Liver (tissue), 9 donors: ENCODE measurements around the gene THAP9. TPM values are rescaled to one million over a fixed set of nuclear protein-coding genes. Genes with fewer than 3 reads are reported as not detected.

Experiments used
- DNase-seq: peaks from one replicate; pipeline ENCODE4 v3.0.0-alpha.2; 2017; ENCODE audit warnings: low spot score
- H3K27ac ChIP-seq, 2 donors: one replicate each; pipeline ENCODE4 v1.7.0; 2013; ENCODE audit warnings: inconsistent platforms in 2 of 2, low read length in 2 of 2, control low read depth in 1 of 2, low read depth in 1 of 2, mild to moderate bottlenecking in 1 of 2
- H3K27me3 ChIP-seq, 4 donors: one replicate each; pipeline versions ENCODE4 v1.6.1 to v1.7.0; 2013; ENCODE audit warnings: low read length in 3 of 4, inconsistent platforms in 1 of 4, mild to moderate bottlenecking in 1 of 4, moderate library complexity in 1 of 4; ENCODE audit not compliant: control insufficient read depth in 4 of 4, insufficient read depth in 4 of 4
- H3K36me3 ChIP-seq, 4 donors: one replicate each; pipeline versions ENCODE4 v1.6.1 to v1.7.0; 2013; ENCODE audit warnings: low read length in 3 of 4, mild to moderate bottlenecking in 3 of 4, low read depth in 1 of 4, moderate library complexity in 1 of 4; ENCODE audit not compliant: control insufficient read depth in 4 of 4, insufficient read depth in 3 of 4
- H3K4me1 ChIP-seq, 4 donors: one replicate each; pipeline versions ENCODE4 v1.6.1 to v1.7.0; 2013; ENCODE audit warnings: low read length in 3 of 4, mild to moderate bottlenecking in 3 of 4, moderate library complexity in 1 of 4; ENCODE audit not compliant: control insufficient read depth in 4 of 4, insufficient read depth in 4 of 4
- H3K4me3 ChIP-seq, 3 donors: one replicate each; pipeline versions ENCODE4 v1.6.1 to v1.7.0; 2013; ENCODE audit warnings: low read length in 3 of 3, control low read depth in 1 of 3, low read depth in 1 of 3, mild to moderate bottlenecking in 1 of 3
- H3K9ac ChIP-seq, 2 donors: one replicate each; pipeline ENCODE4 v1.7.0; 2013; ENCODE audit warnings: low read length in 2 of 2, mild to moderate bottlenecking in 2 of 2, moderate library complexity in 2 of 2, control low read depth in 1 of 2, low read depth in 1 of 2
- H3K9me3 ChIP-seq, 4 donors: one replicate each; pipeline versions ENCODE4 v1.6.1 to v1.7.0; 2013; ENCODE audit warnings: low read length in 3 of 4; ENCODE audit not compliant: control insufficient read depth in 4 of 4
- EGR1 ChIP-seq, 2 donors: IDR thresholded peaks; 2 replicates each; pipeline ENCODE4 v1.6.1; 2016 to 2018; ENCODE audit warnings: antibody characterized with exemption in 2 of 2, low read depth in 2 of 2
- FOXA1 ChIP-seq: IDR thresholded peaks from 2 replicates; pipeline ENCODE4 v1.6.1; 2016; ENCODE audit warnings: antibody characterized with exemption
- FOXA2 ChIP-seq: IDR thresholded peaks from 2 replicates; pipeline ENCODE4 v1.6.1; 2016; ENCODE audit warnings: antibody characterized with exemption
- GABPA ChIP-seq, 2 donors: IDR thresholded peaks in 1 of 2; conservative IDR thresholded peaks in 1 of 2; 2 replicates each; pipeline ENCODE4 v1.6.1; 2016; ENCODE audit warnings: antibody characterized with exemption in 2 of 2, mild to moderate bottlenecking in 1 of 2, moderate library complexity in 1 of 2
- HNF4A ChIP-seq, 2 donors: conservative IDR thresholded peaks; 2 replicates each; pipeline ENCODE4 v1.6.1; 2016; ENCODE audit warnings: antibody characterized with exemption in 2 of 2, mild to moderate bottlenecking in 2 of 2
- HNF4G ChIP-seq: IDR thresholded peaks from 2 replicates; pipeline ENCODE4 v1.6.1; 2016; ENCODE audit warnings: antibody characterized with exemption
- JUND ChIP-seq, 2 donors: IDR thresholded peaks; 2 replicates each; pipeline ENCODE4 v1.6.1; 2016; ENCODE audit warnings: antibody characterized with exemption in 2 of 2
- NR2F2 ChIP-seq: IDR thresholded peaks from 2 replicates; pipeline ENCODE4 v1.6.1; 2016; ENCODE audit warnings: antibody characterized with exemption
- RXRA ChIP-seq, 2 donors: IDR thresholded peaks; 2 replicates each; pipeline ENCODE4 v1.6.1; 2017 to 2018; ENCODE audit warnings: antibody characterized with exemption in 2 of 2, mild to moderate bottlenecking in 1 of 2
- SP1 ChIP-seq: IDR thresholded peaks from 2 replicates; pipeline ENCODE4 v1.6.1; 2018; ENCODE audit warnings: antibody characterized with exemption, mild to moderate bottlenecking
- YY1 ChIP-seq: IDR thresholded peaks from 2 replicates; pipeline ENCODE4 v1.6.1; 2016; ENCODE audit warnings: antibody characterized with exemption, mild to moderate bottlenecking
- polyA plus RNA-seq, 2 donors: library from polyadenylated mRNA; stranded (reverse) in 1 of 2; unstranded in 1 of 2; fragments of 200-250 nt in 1 of 2; fragments of >200 nt in 1 of 2; fragmentation: Nextera tagmentation in 1 of 2; extraction: Ambion mirVana in 1 of 2; gene quantifications; one replicate each; pipeline versions ENCODE4 v1.2.1 to v1.2.3, GENCODE V29; 2013 to 2015
- total RNA-seq, 2 donors: library from RNA; depleted of rRNA; stranded (reverse); fragments of >200 nt; gene quantifications; one replicate each; pipeline ENCODE4 v1.2.3, GENCODE V29; 2014
- TF ChIP-seq, protein P1 (sequence below): fragments of 150-350 bp; IDR thresholded peaks from 2 replicates; pipeline ENCODE4 v1.5.1; 2017; ENCODE audit warnings: improper control_type of control experiment, low read depth, low read length; ENCODE audit not compliant: missing input control
- TF ChIP-seq, protein P2 (sequence below): IDR thresholded peaks from 2 replicates; pipeline ENCODE4 v1.6.1; 2016; ENCODE audit warnings: antibody characterized with exemption
- TF ChIP-seq, protein P3 (sequence below): IDR thresholded peaks from 2 replicates; pipeline ENCODE4 v1.6.1; 2016; ENCODE audit warnings: antibody characterized with exemption
- TF ChIP-seq, protein P4 (sequence below): IDR thresholded peaks from 2 replicates; pipeline ENCODE4 v1.6.1; 2016; ENCODE audit warnings: antibody characterized with exemption
- TF ChIP-seq, protein P5 (sequence below): IDR thresholded peaks from 2 replicates; pipeline ENCODE4 v1.6.1; 2016; ENCODE audit warnings: antibody characterized with exemption, mild to moderate bottlenecking
- donor health status: healthy.
- donor health status: healthy.
- donor health status: healthy.
- donor health status: healthy.
- donor health status: healthy.

Gene THAP9
- total and polyA plus RNA-seq, 4 donors, result 1.1 to 5.9 (median 3.4) TPM

DNA sequence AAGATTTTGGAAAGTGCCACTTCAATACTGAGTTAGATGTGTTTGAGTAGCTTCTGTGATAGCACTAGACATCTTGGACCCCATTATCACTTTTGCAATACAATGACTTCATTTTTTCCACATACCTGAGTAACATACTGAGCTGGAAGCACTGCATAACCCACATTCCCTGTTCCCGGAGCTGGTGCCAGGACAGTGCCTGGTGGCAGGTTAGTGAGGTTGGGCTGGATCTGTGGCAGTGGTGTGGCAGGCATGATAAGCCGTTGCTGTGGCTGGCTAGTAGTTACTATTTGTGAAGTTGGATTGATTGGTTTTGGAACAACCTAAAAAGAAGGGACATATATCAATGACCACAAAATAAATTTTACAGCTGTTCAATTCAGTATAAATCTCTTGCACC lies 38.9 kb downstream of the THAP9 start (continued):
- TF ChIP-seq, protein P1, sequence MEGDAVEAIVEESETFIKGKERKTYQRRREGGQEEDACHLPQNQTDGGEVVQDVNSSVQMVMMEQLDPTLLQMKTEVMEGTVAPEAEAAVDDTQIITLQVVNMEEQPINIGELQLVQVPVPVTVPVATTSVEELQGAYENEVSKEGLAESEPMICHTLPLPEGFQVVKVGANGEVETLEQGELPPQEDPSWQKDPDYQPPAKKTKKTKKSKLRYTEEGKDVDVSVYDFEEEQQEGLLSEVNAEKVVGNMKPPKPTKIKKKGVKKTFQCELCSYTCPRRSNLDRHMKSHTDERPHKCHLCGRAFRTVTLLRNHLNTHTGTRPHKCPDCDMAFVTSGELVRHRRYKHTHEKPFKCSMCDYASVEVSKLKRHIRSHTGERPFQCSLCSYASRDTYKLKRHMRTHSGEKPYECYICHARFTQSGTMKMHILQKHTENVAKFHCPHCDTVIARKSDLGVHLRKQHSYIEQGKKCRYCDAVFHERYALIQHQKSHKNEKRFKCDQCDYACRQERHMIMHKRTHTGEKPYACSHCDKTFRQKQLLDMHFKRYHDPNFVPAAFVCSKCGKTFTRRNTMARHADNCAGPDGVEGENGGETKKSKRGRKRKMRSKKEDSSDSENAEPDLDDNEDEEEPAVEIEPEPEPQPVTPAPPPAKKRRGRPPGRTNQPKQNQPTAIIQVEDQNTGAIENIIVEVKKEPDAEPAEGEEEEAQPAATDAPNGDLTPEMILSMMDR, result no peak
- TF ChIP-seq YY1 (no peak), HNF4G (no peak), FOXA2 (no peak), GABPA (IDR thresholded peaks at IDR 0.05 in 1 of 2, conservative IDR thresholded peaks at IDR 0.05 in 1 of 2) (no peak)
- TF ChIP-seq, protein P2, sequence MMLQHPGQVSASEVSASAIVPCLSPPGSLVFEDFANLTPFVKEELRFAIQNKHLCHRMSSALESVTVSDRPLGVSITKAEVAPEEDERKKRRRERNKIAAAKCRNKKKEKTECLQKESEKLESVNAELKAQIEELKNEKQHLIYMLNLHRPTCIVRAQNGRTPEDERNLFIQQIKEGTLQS, result no peak

DNA sequence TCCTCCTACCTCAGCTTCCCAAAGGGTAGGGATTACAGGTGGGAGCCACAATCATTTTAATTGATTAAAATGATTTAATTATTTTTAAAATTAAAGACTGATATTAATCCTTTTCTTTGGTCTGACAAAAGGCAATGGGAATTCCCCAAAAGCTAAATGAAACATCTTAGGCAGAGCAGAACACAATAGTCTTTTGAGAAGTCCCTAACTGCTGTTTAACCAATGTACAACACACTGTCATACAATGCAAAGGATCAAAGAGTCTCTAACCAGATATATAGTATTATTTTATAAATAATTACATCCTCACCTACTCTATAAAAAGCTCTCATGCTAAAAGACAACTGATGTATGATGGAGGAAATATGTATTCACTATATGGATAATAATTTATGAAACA lies 47.0 kb downstream of the THAP9 start:
- Histone ChIP-seq H3K4me1 (no peaks in the 10 kb centered on the region), H3K36me3 (peaks cover 0 to 3% (median under 1%) of the 10 kb centered on the region in 4 donors), H3K27me3 (no peaks in the 10 kb centered on the region), H3K27ac (no peak overlapping the region), H3K9me3 (no peaks in the 10 kb centered on the region), H3K4me3 (no peak overlapping the region), H3K9ac (no peak overlapping the region)
- DNase-seq, result no peak
- TF ChIP-seq RXRA (IDR thresholded peaks at IDR 0.05) (no peak), EGR1 (IDR thresholded peaks at IDR 0.05; ENCODE audit: low read depth in 2 of 2) (no peak), NR2F2 (no peak), SP1 (no peak), YY1 (no peak), HNF4A (conservative IDR thresholded peaks at IDR 0.05) (no peak), GABPA (IDR thresholded peaks at IDR 0.05 in 1 of 2, conservative IDR thresholded peaks at IDR 0.05 in 1 of 2) (no peak), FOXA2 (no peak), FOXA1 (no peak), JUND (IDR thresholded peaks at IDR 0.05) (no peak)
- TF ChIP-seq, protein P3, sequence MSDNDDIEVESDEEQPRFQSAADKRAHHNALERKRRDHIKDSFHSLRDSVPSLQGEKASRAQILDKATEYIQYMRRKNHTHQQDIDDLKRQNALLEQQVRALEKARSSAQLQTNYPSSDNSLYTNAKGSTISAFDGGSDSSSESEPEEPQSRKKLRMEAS, result no peak
- TF ChIP-seq, protein P4, sequence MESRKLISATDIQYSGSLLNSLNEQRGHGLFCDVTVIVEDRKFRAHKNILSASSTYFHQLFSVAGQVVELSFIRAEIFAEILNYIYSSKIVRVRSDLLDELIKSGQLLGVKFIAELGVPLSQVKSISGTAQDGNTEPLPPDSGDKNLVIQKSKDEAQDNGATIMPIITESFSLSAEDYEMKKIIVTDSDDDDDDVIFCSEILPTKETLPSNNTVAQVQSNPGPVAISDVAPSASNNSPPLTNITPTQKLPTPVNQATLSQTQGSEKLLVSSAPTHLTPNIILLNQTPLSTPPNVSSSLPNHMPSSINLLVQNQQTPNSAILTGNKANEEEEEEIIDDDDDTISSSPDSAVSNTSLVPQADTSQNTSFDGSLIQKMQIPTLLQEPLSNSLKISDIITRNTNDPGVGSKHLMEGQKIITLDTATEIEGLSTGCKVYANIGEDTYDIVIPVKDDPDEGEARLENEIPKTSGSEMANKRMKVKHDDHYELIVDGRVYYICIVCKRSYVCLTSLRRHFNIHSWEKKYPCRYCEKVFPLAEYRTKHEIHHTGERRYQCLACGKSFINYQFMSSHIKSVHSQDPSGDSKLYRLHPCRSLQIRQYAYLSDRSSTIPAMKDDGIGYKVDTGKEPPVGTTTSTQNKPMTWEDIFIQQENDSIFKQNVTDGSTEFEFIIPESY, result no peak
- TF ChIP-seq, protein P1, result no peak
- TF ChIP-seq, protein P5, sequence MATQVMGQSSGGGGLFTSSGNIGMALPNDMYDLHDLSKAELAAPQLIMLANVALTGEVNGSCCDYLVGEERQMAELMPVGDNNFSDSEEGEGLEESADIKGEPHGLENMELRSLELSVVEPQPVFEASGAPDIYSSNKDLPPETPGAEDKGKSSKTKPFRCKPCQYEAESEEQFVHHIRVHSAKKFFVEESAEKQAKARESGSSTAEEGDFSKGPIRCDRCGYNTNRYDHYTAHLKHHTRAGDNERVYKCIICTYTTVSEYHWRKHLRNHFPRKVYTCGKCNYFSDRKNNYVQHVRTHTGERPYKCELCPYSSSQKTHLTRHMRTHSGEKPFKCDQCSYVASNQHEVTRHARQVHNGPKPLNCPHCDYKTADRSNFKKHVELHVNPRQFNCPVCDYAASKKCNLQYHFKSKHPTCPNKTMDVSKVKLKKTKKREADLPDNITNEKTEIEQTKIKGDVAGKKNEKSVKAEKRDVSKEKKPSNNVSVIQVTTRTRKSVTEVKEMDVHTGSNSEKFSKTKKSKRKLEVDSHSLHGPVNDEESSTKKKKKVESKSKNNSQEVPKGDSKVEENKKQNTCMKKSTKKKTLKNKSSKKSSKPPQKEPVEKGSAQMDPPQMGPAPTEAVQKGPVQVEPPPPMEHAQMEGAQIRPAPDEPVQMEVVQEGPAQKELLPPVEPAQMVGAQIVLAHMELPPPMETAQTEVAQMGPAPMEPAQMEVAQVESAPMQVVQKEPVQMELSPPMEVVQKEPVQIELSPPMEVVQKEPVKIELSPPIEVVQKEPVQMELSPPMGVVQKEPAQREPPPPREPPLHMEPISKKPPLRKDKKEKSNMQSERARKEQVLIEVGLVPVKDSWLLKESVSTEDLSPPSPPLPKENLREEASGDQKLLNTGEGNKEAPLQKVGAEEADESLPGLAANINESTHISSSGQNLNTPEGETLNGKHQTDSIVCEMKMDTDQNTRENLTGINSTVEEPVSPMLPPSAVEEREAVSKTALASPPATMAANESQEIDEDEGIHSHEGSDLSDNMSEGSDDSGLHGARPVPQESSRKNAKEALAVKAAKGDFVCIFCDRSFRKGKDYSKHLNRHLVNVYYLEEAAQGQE, result no peak
